ENCODE measurements around the gene C1QTNF1.

The C1QTNF1 gene

DNA sequence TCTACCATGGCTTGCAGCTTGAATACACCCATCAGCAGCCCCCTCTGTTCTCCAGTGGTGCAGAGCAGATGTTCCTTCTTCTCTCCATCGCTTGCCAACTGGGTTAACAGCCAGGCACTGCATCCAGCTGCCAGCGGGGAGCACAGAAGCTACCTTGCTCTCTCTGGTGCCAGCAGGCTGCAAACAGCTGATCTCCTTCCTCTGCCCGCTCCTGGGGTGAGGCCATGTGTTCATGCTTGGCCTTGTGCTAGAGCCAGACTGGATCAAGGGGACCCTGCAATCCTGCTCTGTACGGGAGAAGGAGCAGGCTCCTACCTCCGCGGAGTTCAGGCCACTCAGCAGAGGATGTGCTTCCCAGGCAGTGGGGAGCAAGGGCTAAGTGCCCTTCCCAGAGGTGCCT is 26.6 kb downstream of the C1QTNF1 start:
- no peak for ATAC-seq
- TF ChIP-seq ARNTL (CRISPR knock-in tag; IDR thresholded peaks at IDR 0.05; ENCODE audit: borderline replicate concordance, low read depth) (no peak), GLIS3 (CRISPR knock-in tag; IDR thresholded peaks at IDR 0.05) (no peak), ZNF8 (CRISPR knock-in tag; IDR thresholded peaks at IDR 0.05) (no peak), ESRRG (CRISPR knock-in tag; IDR thresholded peaks at IDR 0.05) (no peak), CSDC2 (CRISPR knock-in tag; IDR thresholded peaks at IDR 0.05) (no peak), CREB5 (CRISPR knock-in tag; IDR thresholded peaks at IDR 0.05; ENCODE audit: low read depth) (no peak), ISL1 (CRISPR knock-in tag; IDR thresholded peaks at IDR 0.05) (no peak), ZC3H10 (CRISPR knock-in tag; IDR thresholded peaks at IDR 0.05) (no peak), ZNF70 (CRISPR knock-in tag; IDR thresholded peaks at IDR 0.05) (no peak), ZFP30 (CRISPR knock-in tag; IDR thresholded peaks at IDR 0.05) (no peak), TOX (CRISPR knock-in tag; IDR thresholded peaks at IDR 0.05; ENCODE audit: borderline replicate concordance) (no peak), OSR1 (CRISPR knock-in tag; IDR thresholded peaks at IDR 0.05) (no peak), ZFP3 (CRISPR knock-in tag; IDR thresholded peaks at IDR 0.05) (no peak), SNAI2 (CRISPR knock-in tag; IDR thresholded peaks at IDR 0.05) (no peak), BACH2 (CRISPR knock-in tag; IDR thresholded peaks at IDR 0.05; ENCODE audit: borderline replicate concordance) (no peak), PATZ1 (CRISPR knock-in tag; IDR thresholded peaks at IDR 0.05; ENCODE audit: borderline replicate concordance) (no peak), ZNF565 (CRISPR knock-in tag; conservative IDR thresholded peaks at IDR 0.05; ENCODE audit: low read depth) (no peak)

- no peak for ATAC-seq
- no peak for TF ChIP-seq PATZ1 (CRISPR knock-in tag; IDR thresholded peaks at IDR 0.05; ENCODE audit: borderline replicate concordance)
- TF ChIP-seq ESRRG (CRISPR knock-in tag; IDR thresholded peaks at IDR 0.05), result no peak
- no peak for TF ChIP-seq OSR1 (CRISPR knock-in tag; IDR thresholded peaks at IDR 0.05)
Measured at GRCh38 chr17:79051306-79051705, 27.3 kb downstream of the C1QTNF1 start.

- TF ChIP-seq CSDC2 (CRISPR knock-in tag; IDR thresholded peaks at IDR 0.05), result no peak
- TF ChIP-seq BACH2 (CRISPR knock-in tag; IDR thresholded peaks at IDR 0.05; ENCODE audit: borderline replicate concordance), result no peak
- no peak for TF ChIP-seq ZNF565 (CRISPR knock-in tag; conservative IDR thresholded peaks at IDR 0.05; ENCODE audit: low read depth)
- no peak for TF ChIP-seq OSR1 (CRISPR knock-in tag; IDR thresholded peaks at IDR 0.05)
- TF ChIP-seq POU6F1 (CRISPR knock-in tag; IDR thresholded peaks at IDR 0.05; ENCODE audit: borderline replicate concordance, low read depth), result no peak
- TF ChIP-seq SNAI2 (CRISPR knock-in tag; IDR thresholded peaks at IDR 0.05), result no peak
- no peak for TF ChIP-seq PPARA (CRISPR knock-in tag; IDR thresholded peaks at IDR 0.05; ENCODE audit: borderline replicate concordance)
- TF ChIP-seq ZNF8 (CRISPR knock-in tag; IDR thresholded peaks at IDR 0.05), result no peak
- no peak for TF ChIP-seq PATZ1 (CRISPR knock-in tag; IDR thresholded peaks at IDR 0.05; ENCODE audit: borderline replicate concordance)
- no peak for TF ChIP-seq RARB (CRISPR knock-in tag; IDR thresholded peaks at IDR 0.05)
- TF ChIP-seq GLIS3 (CRISPR knock-in tag; IDR thresholded peaks at IDR 0.05), result no peak
- TF ChIP-seq ZFP30 (CRISPR knock-in tag; IDR thresholded peaks at IDR 0.05), result no peak
- no peak for TF ChIP-seq ZNF70 (CRISPR knock-in tag; IDR thresholded peaks at IDR 0.05)
- TF ChIP-seq ZFP3 (CRISPR knock-in tag; IDR thresholded peaks at IDR 0.05), result no peak
- no peak for TF ChIP-seq TSHZ2 (CRISPR knock-in tag; IDR thresholded peaks at IDR 0.05)
- TF ChIP-seq ESRRG (CRISPR knock-in tag; IDR thresholded peaks at IDR 0.05), result no peak
- TF ChIP-seq TCF4 (CRISPR knock-in tag; IDR thresholded peaks at IDR 0.05; ENCODE audit: borderline replicate concordance), result no peak
- ATAC-seq, result no peak
Measured at GRCh38 chr17:79052131-79052530, 28.2 kb downstream of the C1QTNF1 start.

Data from SK-N-SH treated with all-trans-retinoic acid at 6 μM for 48 hours (cell line).